Right lobe of liver (tissue), 6 donors: ENCODE data around the gene DHRSX. TPM values are rescaled to one million over a fixed set of nuclear protein-coding genes. Genes with fewer than 3 reads are reported as not detected.
"Not testable (repeated sequence)": the region's sequence is repeated elsewhere in the genome, so short reads cannot be mapped to it uniquely, and the experiment has no call there.

Experiments
- ATAC-seq, 4 donors: fragments of 200-7000 bp; cut with Tn5 transposase; one replicate each; pipeline ENCODE4 v1.9.1; 2020; ENCODE audit warnings: mild to moderate bottlenecking in 4 of 4, moderate library complexity in 4 of 4
- DNase-seq, 3 donors: peaks; one replicate each; pipeline ENCODE4 v3.0.0-alpha.2; 2020
- H3K27ac ChIP-seq, 3 donors: fragments of 200-600 bp; one replicate each; pipeline ENCODE4 v1.8.0; 2022
- H3K27me3 ChIP-seq, 2 donors: fragments of 200-600 bp; one replicate each; pipeline ENCODE4 v1.8.0; 2022
- H3K36me3 ChIP-seq, 4 donors: fragments of 200-600 bp; sonication (generic) in 1 of 4; one replicate each; pipeline versions ENCODE4 v1.5.1 to v1.8.0; 2017 to 2022; ENCODE audit warnings: control low read depth in 1 of 4
- H3K4me1 ChIP-seq, 4 donors: fragments of 200-600 bp; sonication (generic) in 1 of 4; one replicate each; pipeline versions ENCODE4 v1.5.1 to v1.8.0; 2017 to 2022; ENCODE audit warnings: control low read depth in 1 of 4
- H3K4me3 ChIP-seq, 3 donors: fragments of 200-600 bp; one replicate each; pipeline ENCODE4 v1.8.0; 2022
- H3K9me3 ChIP-seq, 4 donors: fragments of 200-600 bp; sonication (generic) in 1 of 4; one replicate each; pipeline versions ENCODE4 v1.5.1 to v1.8.0; 2017 to 2022; ENCODE audit warnings: control low read depth in 1 of 4
- POLR2A ChIP-seq: fragments of 450-650 bp; IDR thresholded peaks from one replicate; pipeline ENCODE4 v1.6.1; 2017; ENCODE audit warnings: antibody characterized with exemption, mild to moderate bottlenecking
- WGBS: methylation state at CpG from one replicate; pipeline ENCODE4 v1.1.6; 2018; ENCODE audit warnings: low coverage, low lambda C conversion rate; ENCODE audit not compliant: insufficient coverage; ENCODE audit errors: missing lambda C conversion rate; 5-methylcytosine and 5-hydroxymethylcytosine counted together
- intact Hi-C, 2 donors: fragments of 100-400 bp; cut with DNase I; formaldehyde crosslinking; loops; one replicate each; pipeline versions ENCODE4 v1.11.2 to v1.14.1; 2022
- total RNA-seq, 6 experiments: library from RNA; depleted of rRNA in 2 of 6; stranded (reverse); fragments of >200 nt in 2 of 6; fragmentation: NEBNext Ultra II Directional in 3 of 6; extraction: Animal tissue kit (Norgen Biotek cat#: 25700) in 3 of 6; gene quantifications; one replicate each; pipeline versions ENCODE4 v1.1.0 to v1.2.4, GENCODE V29; 2016 to 2023
- TF ChIP-seq, protein P1 (sequence below), 4 donors: fragments of 200-600 bp in 3 of 4; fragments of 450-650 bp in 1 of 4; IDR thresholded peaks; one replicate each; pipeline versions ENCODE4 v1.5.1 to v1.8.0; 2016 to 2022; ENCODE audit warnings: antibody characterized with exemption in 4 of 4, mild to moderate bottlenecking in 2 of 4
- donor health status: DM: no; HTN: yes; CAD: no.
- donor health status: DM: no; HTN: no; CAD: no.
- donor health status: DM: no; HTN: no; CAD: no.
- donor health status: DM: no; HTN: yes; CAD: no.
- donor health status: DM: no; HTN: yes; CAD: no.

Gene DHRSX
- total RNA-seq, 6 experiments from 2014 or later = 15.6 to 34.5 (median 29.0) TPM

DNA sequence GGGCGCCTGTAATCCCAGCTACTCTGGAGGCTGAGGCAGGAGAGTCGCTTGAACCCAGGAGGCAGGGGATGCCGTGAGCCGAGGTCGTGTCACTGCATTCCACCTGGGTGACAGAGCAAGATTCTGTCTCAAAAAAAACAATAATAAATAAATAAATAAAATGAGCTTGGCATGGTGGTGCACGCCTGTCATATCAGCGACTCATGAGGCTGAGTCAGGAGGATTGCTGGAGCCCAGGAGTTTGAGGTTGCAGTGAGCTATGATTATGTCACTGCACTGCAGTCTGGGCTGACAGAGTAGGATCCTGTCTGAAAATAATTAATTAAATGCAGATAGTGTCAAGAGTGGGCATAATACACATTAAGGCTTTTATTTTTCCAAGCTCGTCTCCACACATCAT, 77.5 kb downstream of the DHRSX start:
- H3K27me3 ChIP-seq = no peaks in the 10 kb centered on the region
- no peak for ATAC-seq
- WGBS = 75% methylated on average over 6 of the region's 8 CpGs
- no peaks in the 10 kb centered on the region for H3K4me1 ChIP-seq
- intact Hi-C loops = no loop called here
- H3K27ac ChIP-seq = no peak overlapping the region
- no peak overlapping the region for H3K4me3 ChIP-seq
- no peak for DNase-seq
- no peaks in the 10 kb centered on the region for H3K9me3 ChIP-seq
- peaks cover 0 to 21% (median 0%) of the 10 kb centered on the region in 4 donors for H3K36me3 ChIP-seq
- TF ChIP-seq POLR2A = no peak

DNA sequence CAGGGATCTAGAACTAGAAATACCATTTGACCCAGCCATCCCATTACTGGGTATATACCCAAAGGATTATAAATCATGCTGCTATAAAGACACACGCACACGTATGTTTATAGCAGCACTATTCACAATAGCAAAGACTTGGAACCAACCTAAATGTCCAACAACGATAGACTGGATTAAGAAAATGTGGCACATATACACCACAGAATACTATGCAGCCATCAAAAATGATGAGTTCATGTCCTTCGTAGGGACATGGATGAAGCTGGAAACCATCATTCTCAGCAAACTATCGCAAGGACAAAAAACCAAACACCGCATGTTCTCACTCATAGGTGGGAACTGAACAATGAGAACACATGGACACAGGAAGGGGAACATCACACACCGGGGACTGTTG, 81.4 kb downstream of the DHRSX start:
- DNase-seq, H3K4me3 ChIP-seq, H3K4me1 ChIP-seq, H3K27me3 ChIP-seq, H3K27ac ChIP-seq, ATAC-seq, intact Hi-C loops, H3K9me3 ChIP-seq: not testable (repeated sequence)
- H3K36me3 ChIP-seq = peaks cover 0 to 13% (median 0%) of the 10 kb centered on the region in 4 donors
- WGBS = no CpG with 5 or more reads among the region's 7 CpGs

DNA sequence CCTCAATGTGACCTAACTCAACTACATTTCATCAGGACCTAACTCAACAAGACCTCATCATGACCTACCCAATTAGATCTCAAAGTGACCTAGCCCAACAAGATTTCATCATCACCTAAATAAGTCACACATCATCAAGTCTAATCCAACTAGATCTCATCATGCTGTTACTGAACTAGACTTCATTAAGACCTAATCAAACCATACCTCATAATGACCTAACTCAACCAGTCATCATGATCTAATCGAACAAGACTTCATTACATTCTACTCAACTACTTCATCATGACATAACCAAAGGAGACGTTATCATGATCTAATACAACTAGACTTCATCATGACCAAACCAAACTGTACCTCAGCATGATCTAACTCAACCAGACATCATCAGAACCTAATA, 82.8 kb downstream of the DHRSX start:
- Histone ChIP-seq H3K4me1 (no peaks in the 10 kb centered on the region), H3K9me3 (no peaks in the 10 kb centered on the region), H3K4me3 (no peak overlapping the region), H3K27me3 (no peaks in the 10 kb centered on the region), H3K36me3 (peaks cover 0 to 2% (median 0%) of the 10 kb centered on the region in 4 donors), H3K27ac (no peak overlapping the region)
- ATAC-seq (no peak), DNase-seq (no peak)
- intact Hi-C loops = no loop called here
- TF ChIP-seq POLR2A = no peak
- TF ChIP-seq, protein P1, sequence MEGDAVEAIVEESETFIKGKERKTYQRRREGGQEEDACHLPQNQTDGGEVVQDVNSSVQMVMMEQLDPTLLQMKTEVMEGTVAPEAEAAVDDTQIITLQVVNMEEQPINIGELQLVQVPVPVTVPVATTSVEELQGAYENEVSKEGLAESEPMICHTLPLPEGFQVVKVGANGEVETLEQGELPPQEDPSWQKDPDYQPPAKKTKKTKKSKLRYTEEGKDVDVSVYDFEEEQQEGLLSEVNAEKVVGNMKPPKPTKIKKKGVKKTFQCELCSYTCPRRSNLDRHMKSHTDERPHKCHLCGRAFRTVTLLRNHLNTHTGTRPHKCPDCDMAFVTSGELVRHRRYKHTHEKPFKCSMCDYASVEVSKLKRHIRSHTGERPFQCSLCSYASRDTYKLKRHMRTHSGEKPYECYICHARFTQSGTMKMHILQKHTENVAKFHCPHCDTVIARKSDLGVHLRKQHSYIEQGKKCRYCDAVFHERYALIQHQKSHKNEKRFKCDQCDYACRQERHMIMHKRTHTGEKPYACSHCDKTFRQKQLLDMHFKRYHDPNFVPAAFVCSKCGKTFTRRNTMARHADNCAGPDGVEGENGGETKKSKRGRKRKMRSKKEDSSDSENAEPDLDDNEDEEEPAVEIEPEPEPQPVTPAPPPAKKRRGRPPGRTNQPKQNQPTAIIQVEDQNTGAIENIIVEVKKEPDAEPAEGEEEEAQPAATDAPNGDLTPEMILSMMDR (IDR thresholded peaks at IDR 0.05) = no peak
- 100% methylated on average over 2 of the region's 2 CpGs for WGBS

DNA sequence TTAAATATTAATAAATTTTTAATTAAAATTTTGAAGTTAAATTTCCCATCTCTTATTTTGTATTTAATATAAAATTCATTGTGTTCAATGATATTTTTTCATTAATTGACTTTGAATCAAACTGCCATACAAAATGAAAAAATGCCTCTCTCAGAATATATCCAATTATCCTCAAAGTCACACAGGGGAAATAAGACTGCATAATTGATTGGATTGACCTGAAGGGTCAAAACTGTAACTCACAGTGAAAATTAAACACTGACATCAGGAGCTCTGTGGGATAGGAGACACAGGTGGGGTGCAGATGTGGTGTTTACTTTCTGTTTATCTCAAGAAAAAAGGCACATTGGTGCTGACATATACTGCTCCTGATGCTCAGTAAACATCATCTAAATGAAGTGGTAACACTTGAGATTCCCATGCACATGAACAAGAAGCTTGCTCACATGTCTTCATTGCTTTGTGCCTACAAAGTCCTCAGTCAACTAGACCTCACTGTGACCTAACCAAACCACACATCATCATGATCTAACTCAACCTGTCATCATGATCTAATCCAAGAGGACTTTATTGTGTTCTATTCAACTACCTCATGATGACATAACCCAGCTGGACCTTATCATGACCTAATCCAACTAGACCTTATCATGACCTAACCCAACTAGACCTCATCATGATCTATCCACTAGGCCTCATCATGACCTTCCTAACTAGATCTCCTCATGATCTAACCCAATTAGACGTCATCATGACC, 83.7 kb downstream of the DHRSX start:
- intact Hi-C loops = no loop called here
- Histone ChIP-seq H3K27ac (no peak overlapping the region), H3K4me1 (no peaks in the 10 kb centered on the region), H3K36me3 (peaks cover 0 to 2% (median 0%) of the 10 kb centered on the region in 4 donors), H3K4me3 (no peak overlapping the region), H3K27me3 (no peaks in the 10 kb centered on the region), H3K9me3 (no peaks in the 10 kb centered on the region)
- ATAC-seq (no peak), DNase-seq (no peak)
- 83% methylated on average over 1 of the region's 1 CpG for WGBS
- no peak for TF ChIP-seq POLR2A
- TF ChIP-seq, protein P1 (IDR thresholded peaks at IDR 0.05) = no peak

DNA sequence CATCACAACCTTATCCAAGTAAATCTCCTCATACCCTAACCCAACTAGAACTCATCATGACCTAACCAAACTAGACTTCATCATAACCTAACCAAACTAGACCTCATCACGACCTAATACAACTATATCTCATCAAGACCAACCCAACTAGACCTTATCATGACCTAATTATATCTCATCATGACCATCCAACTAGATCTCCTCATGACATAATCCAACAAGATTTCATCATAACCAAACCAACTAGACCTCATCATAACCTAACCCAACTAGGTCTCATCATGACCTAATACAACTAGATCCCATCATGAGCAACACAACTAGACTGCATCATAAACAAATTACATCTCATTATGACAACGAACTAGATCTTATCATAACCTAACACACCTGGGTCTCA, 86.4 kb downstream of the DHRSX start:
- peaks cover 0 to 10% (median 2%) of the 10 kb centered on the region in 4 donors for H3K4me1 ChIP-seq
- no peak for TF ChIP-seq POLR2A
- TF ChIP-seq, protein P1 (IDR thresholded peaks at IDR 0.05) = no peak
- H3K27ac ChIP-seq = no peak overlapping the region
- intact Hi-C loops = no loop called here
- H3K9me3 ChIP-seq = no peaks in the 10 kb centered on the region
- H3K36me3 ChIP-seq = no peaks in the 10 kb centered on the region
- ATAC-seq (no peak), DNase-seq (no peak)
- no peak overlapping the region for H3K4me3 ChIP-seq
- 90% methylated on average over 2 of the region's 2 CpGs for WGBS
- H3K27me3 ChIP-seq = no peaks in the 10 kb centered on the region
